Motor neuron (in vitro differentiated cells): ENCODE results near the gene FBP2. TPM values are rescaled to one million over a fixed set of nuclear protein-coding genes. Genes with fewer than 3 reads are reported as not detected.
"Not testable (repeated sequence)": the region's sequence is repeated elsewhere in the genome, so short reads cannot be mapped to it uniquely, and the experiment has no call there.

Experiments
- ATAC-seq, 8 experiments: fragments of 200-7000 bp; cut with Tn5 transposase; replicated peaks in 6 of 8; 2 replicates each; pipeline ENCODE4 v1.8.0; 2021; ENCODE audit warnings: mild to moderate bottlenecking in 8 of 8, moderate library complexity in 8 of 8
- H3K27ac ChIP-seq, 2 donors: fragments of 250-450 bp; sonication (Bioruptor Pico); 2 replicates each; pipeline ENCODE4 v1.9.0; 2021; ENCODE audit warnings: antibody characterized with exemption in 2 of 2, mild to moderate bottlenecking in 2 of 2, moderate library complexity in 1 of 2
- H3K4me1 ChIP-seq, 2 donors: fragments of 250-450 bp; sonication (Bioruptor Pico); replicated peaks in 1 of 2; 2 replicates each; pipeline ENCODE4 v1.6.1; 2021; ENCODE audit warnings: antibody characterized with exemption in 2 of 2, mild to moderate bottlenecking in 2 of 2, moderate library complexity in 1 of 2
- H3K4me3 ChIP-seq, 5 donors: fragments of 250-450 bp; sonication (Bioruptor Pico); 2 replicates each; pipeline ENCODE4 v1.9.0; 2021; ENCODE audit warnings: antibody characterized with exemption in 5 of 5, mild to moderate bottlenecking in 5 of 5, moderate library complexity in 4 of 5
- WGBS, 10 experiments: fragments of 450-650 bp; shearing (Covaris generic); methylation state at CpG; one replicate each; pipeline ENCODE4 v1.0.0; 2022; 5-methylcytosine and 5-hydroxymethylcytosine counted together
- in situ Hi-C, 9 experiments: fragments of 400-800 bp; cut with MboI; loops; one replicate each; pipeline ENCODE4 v1.15.0; 2021; ENCODE audit warnings: low sequenced_read_pairs in 9 of 9, low pct_unique_long_range_greater_than_20kb in 2 of 9; ENCODE audit not compliant: unreplicated experiment in 9 of 9
- total RNA-seq, 8 experiments: library from RNA; unstranded; fragments of 300-600 nt; gene quantifications; 2 replicates each; pipeline versions ENCODE4 v1.2.3 to v1.2.4, GENCODE V29; 2022

FBP2 gene
- total RNA-seq, 8 experiments from 2014 or later: 0.05 to 0.42 (median 0.29) TPM; not detected in 5

- no peak overlapping the region for H3K4me3 ChIP-seq
- H3K4me1 ChIP-seq: no peaks in the 10 kb centered on the region
- ATAC-seq: no peak
- in situ Hi-C loops: no loop called here
- WGBS, 10 experiments: 46 to 100% (median 83%) methylated on average over 1 to 16 of the region's 17 CpGs; no CpG with 5 or more reads in 2 of the 10 experiments
- H3K27ac ChIP-seq: no peak overlapping the region
These were observed 24.5 kb downstream of the FBP2 start for GRCh38 chr9:94568972-94569712.

- no peak for ATAC-seq
- 30 to 90% (median 50%) methylated on average over 1 to 3 of the region's 3 CpGs; no CpG with 5 or more reads in 5 of the 10 experiments for WGBS, 10 experiments
- no peaks in the 10 kb centered on the region for H3K4me1 ChIP-seq
- H3K4me3 ChIP-seq: no peak overlapping the region
- in situ Hi-C loops: no loop called here
- H3K27ac ChIP-seq: no peak overlapping the region
These were observed 25.3 kb downstream of the FBP2 start for GRCh38 chr9:94568250-94568889.

DNA sequence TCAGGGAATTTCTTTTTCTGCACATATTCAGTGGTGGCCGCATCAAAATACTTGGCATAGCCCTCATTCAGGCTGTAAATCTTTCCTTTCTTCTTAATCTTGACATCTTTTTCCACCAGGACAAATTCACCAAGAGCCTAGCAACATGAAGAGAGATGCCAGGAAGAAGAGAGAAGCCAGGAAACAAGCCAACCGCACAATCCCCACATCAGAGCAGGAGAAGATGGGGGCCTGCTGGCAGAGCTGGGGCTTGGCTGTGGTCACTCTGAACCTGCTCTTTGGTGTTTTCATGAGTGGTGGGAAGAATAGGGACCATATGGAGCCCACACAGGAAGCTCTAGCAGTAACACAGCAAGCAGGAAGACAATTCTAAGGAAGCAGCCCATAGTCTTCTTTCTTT lies 26.4 kb downstream of the FBP2 start:
- in situ Hi-C loops: no loop called here
- no peak overlapping the region for H3K27ac ChIP-seq
- H3K4me3 ChIP-seq: no peak overlapping the region
- 62 to 89% (median 83%) methylated on average over 1 to 2 of the region's 2 CpGs; no CpG with 5 or more reads in 7 of the 10 experiments for WGBS, 10 experiments
- no peak for ATAC-seq
- no peaks in the 10 kb centered on the region for H3K4me1 ChIP-seq

GRCh38 chr9:94566550-94566949 lies 27.1 kb downstream of the FBP2 start:
- H3K4me1 ChIP-seq: no peaks in the 10 kb centered on the region
- in situ Hi-C loops: no loop called here
- ATAC-seq: no peak

GRCh38 chr9:94564279-94564678 lies 29.3 kb downstream of the FBP2 start:
- H3K4me1 ChIP-seq, ATAC-seq, H3K4me3 ChIP-seq, in situ Hi-C loops, H3K27ac ChIP-seq: not testable (repeated sequence)
- 0 to 100% (median 51%) methylated on average over 1 to 3 of the region's 3 CpGs; no CpG with 5 or more reads in 2 of the 10 experiments for WGBS, 10 experiments

More at GRCh38 chr9:94566550-94566949, 27.1 kb downstream of the FBP2 start:
- no peak overlapping the region for H3K27ac ChIP-seq
- no peak overlapping the region for H3K4me3 ChIP-seq

DNA sequence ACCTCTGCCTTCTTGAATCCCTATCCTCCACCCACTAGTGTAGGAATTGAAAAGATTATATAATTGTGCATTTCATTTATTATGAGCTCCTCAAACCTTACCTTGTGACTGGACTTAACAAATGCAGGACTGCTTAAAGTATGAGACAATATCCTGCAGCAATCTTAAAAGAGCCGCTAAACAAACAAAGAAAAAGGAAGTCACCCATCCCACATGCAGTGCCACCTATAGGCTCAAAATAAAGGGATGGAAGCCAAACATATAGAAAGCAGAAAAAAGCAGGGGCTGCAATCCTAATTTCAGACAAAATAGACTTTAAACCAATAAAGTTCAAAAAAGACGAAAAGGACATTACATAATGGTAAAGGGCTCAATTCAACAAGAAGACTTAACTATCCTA lies 30.1 kb downstream of the FBP2 start:
- 0 to 94% (median 66%) methylated on average over 1 to 2 of the region's 2 CpGs; no CpG with 5 or more reads in 2 of the 10 experiments for WGBS, 10 experiments
- no peak for ATAC-seq
- Histone ChIP-seq H3K4me1 (no peaks in the 10 kb centered on the region), H3K27ac (no peak overlapping the region), H3K4me3 (no peak overlapping the region)
- in situ Hi-C loops: no loop called here

DNA sequence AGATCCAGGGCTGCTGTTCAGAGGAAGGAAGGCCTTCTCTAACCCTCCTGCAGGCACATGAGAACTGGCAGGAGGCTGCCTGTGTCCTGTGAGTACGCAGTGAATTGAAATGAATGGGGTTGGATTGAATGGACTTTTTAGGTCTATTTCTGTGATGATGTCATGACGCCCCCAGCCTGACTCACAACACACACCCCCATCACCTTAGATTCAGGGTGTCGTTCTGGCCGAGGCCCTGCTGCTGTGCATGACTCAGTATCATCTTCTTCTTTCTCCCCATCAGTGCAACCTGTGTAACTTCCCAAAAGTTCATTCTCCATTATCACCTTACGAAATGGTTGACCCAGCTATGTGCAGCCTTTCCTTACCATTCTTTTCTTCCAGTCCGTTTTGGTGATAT lies 33.4 kb downstream of the FBP2 start:
- Histone ChIP-seq H3K27ac (no peak overlapping the region), H3K4me1 (no peaks in the 10 kb centered on the region), H3K4me3 (no peak overlapping the region)
- no peak for ATAC-seq
- in situ Hi-C loops: no loop called here
- 29 to 95% (median 82%) methylated on average over 1 to 6 of the region's 6 CpGs; no CpG with 5 or more reads in 1 of the 10 experiments for WGBS, 10 experiments

DNA sequence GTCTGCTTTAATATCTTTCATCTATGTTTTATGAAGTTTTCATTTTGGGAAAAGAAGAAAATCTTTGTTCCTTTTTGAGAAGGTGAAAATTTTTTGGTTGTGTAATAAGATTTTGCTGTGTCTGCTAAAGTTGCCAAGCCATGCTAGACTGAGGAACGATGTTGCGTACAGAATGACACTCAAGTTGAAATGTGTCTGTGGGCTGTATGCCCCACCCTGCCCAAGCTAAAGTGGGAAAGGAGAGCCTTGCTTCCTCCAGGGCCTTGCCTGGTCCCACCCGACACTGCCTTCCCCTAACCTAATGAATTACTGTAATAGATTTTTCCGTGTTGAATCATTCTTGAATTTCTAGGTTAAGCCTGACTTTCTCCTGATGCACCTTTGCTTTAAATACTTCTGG lies 36.2 kb downstream of the FBP2 start:
- WGBS, 10 experiments: 13 to 100% (median 82%) methylated on average over 1 to 4 of the region's 4 CpGs; no CpG with 5 or more reads in 1 of the 10 experiments
- Histone ChIP-seq H3K4me3 (no peak overlapping the region), H3K27ac (no peak overlapping the region), H3K4me1 (no peaks in the 10 kb centered on the region)
- in situ Hi-C loops: no loop called here
- ATAC-seq: peak in 2 of 8 experiments; percentile 14 to 46

DNA sequence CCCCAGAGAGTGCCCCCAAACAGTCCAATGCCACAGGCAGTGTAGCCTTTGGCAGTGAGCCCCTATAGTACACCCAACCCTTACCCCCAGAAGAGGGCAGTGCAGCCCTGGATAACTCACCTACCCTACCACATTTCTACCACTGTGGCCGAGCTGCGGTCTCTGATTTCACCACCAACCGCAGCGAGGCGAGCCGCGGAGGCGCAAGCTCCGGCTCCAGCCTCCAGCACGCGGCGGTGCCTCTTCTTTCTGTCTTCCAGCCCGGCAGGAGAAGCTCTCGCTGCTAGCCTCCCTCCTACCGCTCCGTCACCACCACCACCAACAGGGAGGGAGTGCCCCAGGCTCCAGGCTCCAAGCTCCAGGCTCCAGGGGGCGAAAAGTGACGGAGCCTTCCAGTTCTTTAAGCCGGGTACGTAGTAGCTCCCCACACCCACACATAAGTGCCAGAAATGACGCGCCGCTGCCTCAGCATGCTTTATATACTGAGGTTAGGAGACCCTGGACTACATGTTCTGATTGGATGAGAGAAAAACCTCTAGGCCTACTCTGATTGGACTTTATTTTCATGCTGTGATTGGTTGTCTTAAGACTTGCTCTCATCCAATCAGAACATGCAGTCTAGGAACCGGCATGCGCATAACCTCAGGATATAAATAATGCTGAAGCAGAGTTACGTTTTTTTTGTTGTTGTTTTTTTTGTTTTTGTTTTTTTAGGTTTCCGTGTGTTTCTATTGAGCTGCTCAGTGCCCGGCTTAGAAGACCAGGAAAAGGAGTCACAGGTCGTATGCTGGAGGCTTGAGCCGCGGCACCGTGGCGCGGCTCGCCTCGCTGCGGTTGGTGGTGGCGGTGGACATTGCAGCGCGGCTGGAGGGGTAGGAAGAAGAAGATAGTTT lies 38.9 kb downstream of the FBP2 start, which contains the start of gene PCAT7:
PCAT7 (plus strand) TSS at position 645 of the 893 bp plus-strand sequence.
- peak within 1 kb of the TSS; percentile 38 to 74 (median 62) for H3K4me3 ChIP-seq
- ATAC-seq: peak in 7 of 8 experiments; percentile 65 to 99 (median 96)
- peak within 1 kb of the TSS; percentile 52 to 94 for H3K27ac ChIP-seq

GRCh38 chr9:94554078-94554438 lies 39.6 kb downstream of the FBP2 start:
- peak in 5 of 8 experiments; percentile 38 to 48 (median 39) for ATAC-seq
- no peaks in the 10 kb centered on the region for H3K4me1 ChIP-seq
- peak overlapping the region; percentile 38 to 74 (median 62) for H3K4me3 ChIP-seq
- in situ Hi-C loops: no loop called here
- WGBS, 10 experiments: 58% methylated on average over 4 of the region's 16 CpGs; no CpG with 5 or more reads in 9 of the 10 experiments
- peak overlapping the region in 1 of 2 donors; percentile 94 for H3K27ac ChIP-seq

More for the DNA sequence above, 38.9 kb downstream of the FBP2 start, which contains the start of gene PCAT7:
- no peaks in the 10 kb centered on the region for H3K4me1 ChIP-seq
- 0 to 96% (median 71%) methylated on average over 3 to 35 of the region's 40 CpGs for WGBS, 10 experiments
- in situ Hi-C loops: no loop called here

DNA sequence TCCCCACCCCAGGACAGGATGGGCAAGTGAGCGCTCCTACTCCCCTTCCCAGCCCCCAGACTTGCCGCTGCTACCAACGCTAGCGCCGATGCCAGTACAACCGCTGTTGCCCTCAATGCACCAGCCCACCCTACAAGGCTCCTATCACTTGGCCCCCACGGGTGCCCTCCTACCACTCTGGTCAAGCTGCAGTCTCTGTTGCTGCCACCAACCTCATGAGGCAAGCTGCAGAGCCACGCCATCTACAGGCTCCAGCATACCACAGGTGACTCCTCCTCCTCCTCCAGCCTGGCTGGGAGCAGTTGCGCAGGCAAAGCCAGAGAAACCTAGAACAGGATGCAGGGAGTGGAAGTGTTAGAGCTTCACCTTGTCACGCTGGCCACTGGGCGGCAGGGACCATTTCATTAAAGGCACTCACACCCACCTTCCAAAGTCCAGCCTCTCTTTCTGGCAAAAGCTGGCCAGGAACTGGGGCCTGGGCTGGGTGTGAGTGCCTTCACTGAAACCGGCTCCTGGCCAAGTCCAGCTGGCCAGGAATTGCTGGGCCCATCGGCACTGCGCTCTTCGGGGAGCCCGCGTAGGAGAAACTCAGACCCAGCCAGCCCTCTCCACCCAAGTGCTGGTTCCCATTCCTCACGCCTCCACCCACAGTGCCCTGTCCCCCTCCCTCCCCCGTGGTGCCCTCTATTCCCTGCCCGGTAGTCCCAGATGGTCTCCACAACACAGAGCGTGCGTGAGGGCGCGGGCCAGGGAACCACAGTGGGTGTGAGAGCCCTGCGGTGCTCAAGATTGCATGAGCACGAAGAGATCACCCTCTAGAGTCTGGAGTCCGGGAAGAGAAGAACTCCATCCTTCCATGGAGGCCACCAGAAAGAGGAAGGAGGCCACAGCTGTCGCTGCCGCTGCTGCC lies 40.3 kb downstream of the FBP2 start:
- in situ Hi-C loops: no loop called here
- Histone ChIP-seq H3K27ac (no peak overlapping the region), H3K4me1 (no peaks in the 10 kb centered on the region), H3K4me3 (peak overlapping the region in 4 of 5 donors; percentile 38 to 74 (median 64))
- WGBS, 10 experiments: 50 to 92% (median 80%) methylated on average over 1 to 6 of the region's 29 CpGs; no CpG with 5 or more reads in 4 of the 10 experiments
- no peak for ATAC-seq

DNA sequence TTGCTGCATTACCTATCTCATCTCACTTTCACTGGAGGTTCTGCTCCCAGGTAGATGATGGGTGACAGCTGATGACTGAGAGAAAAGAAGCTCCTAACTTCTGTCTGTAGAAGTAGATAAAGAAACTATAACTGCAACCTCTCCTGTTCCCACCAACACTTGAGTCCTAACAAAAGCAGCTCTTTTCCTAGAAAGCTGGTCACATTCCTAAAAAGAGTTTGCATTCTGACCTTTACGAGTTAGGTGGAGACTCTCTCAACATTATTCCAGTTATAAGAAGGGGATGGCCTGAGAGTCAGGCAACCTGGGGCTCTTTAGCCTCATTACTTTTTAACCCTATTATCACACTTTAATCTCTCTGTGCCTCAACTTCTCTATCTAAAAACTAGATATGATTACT lies 47.7 kb downstream of the FBP2 start:
- in situ Hi-C loops: no loop called here
- no peak overlapping the region for H3K4me3 ChIP-seq
- WGBS, 10 experiments: 0 to 71% (median 29%) methylated on average over 1 of the region's 1 CpG; no CpG with 5 or more reads in 3 of the 10 experiments
- H3K27ac ChIP-seq: no peak overlapping the region
- ATAC-seq: no peak
- no peaks in the 10 kb centered on the region for H3K4me1 ChIP-seq
